ENCODE results near the gene RPS6KA2. TPM values are rescaled to one million over a fixed set of nuclear protein-coding genes. Genes with fewer than 3 reads are reported as not detected.

Gene RPS6KA2
- total RNA-seq, 1 experiment from 2014 or later: 12.3 TPM

- Histone ChIP-seq H2BK120ac (ENCODE audit: low read depth, low read length, poor library complexity, severe bottlenecking) (no peak overlapping the region), H3K27ac (ENCODE audit: insufficient read length, low read depth, low read length) (no peak overlapping the region), H3K9ac (ENCODE audit: extremely low read depth, insufficient read length, low read length) (no peak overlapping the region), H3K4me1 (ENCODE audit: insufficient read depth, low read length) (no peaks in the 10 kb centered on the region), H3K9me3 (ENCODE audit: control insufficient read depth, low read depth, low read length) (no peaks in the 10 kb centered on the region), H2BK20ac (ENCODE audit: low read depth, low read length, poor library complexity, severe bottlenecking) (no peak overlapping the region), H4K20me1 (ENCODE audit: control insufficient read depth, insufficient read depth, insufficient read length) (no peaks in the 10 kb centered on the region), H2BK15ac (ENCODE audit: low read depth, low read length) (no peak overlapping the region), H3K56ac (ENCODE audit: insufficient read length, low read depth, low read length) (no peak overlapping the region), H3K79me1 (ENCODE audit: insufficient read depth, low read depth, low read length, poor library complexity, severe bottlenecking) (no peaks in the 10 kb centered on the region), H3K23ac (ENCODE audit: insufficient read length, low read depth, low read length) (no peak overlapping the region), H3K27me3 (ENCODE audit: insufficient read depth, low read length) (no peaks in the 10 kb centered on the region), H2AFZ (ENCODE audit: low read length) (no peak overlapping the region), H2BK5ac (ENCODE audit: insufficient read length, low read length) (no peak overlapping the region), H3T11ph (ENCODE audit: low read length) (no peak overlapping the region), H3K79me2 (ENCODE audit: insufficient read depth, low read length) (no peaks in the 10 kb centered on the region), H2AK5ac (ENCODE audit: insufficient read length, low read length) (no peak overlapping the region), H3K23me2 (ENCODE audit: insufficient read length, low read depth, low read length, poor library complexity, severe bottlenecking) (no peaks in the 10 kb centered on the region), H3K14ac (ENCODE audit: insufficient read depth, low read length) (no peak overlapping the region; the same call in 1 of the 2 replicates), H3K4ac (ENCODE audit: low read depth, low read length) (no peak overlapping the region), H3K18ac (ENCODE audit: insufficient read length, low read depth, low read length) (no peak overlapping the region), H4K5ac (ENCODE audit: insufficient read length, low read depth, low read length) (no peak overlapping the region), H4K8ac (replicated peaks; ENCODE audit: insufficient read length, low read depth, low read length) (no peak overlapping the region), H2BK12ac (ENCODE audit: insufficient read length, low read depth, low read length) (no peak overlapping the region), H4K91ac (ENCODE audit: insufficient read length, low read depth, low read length) (no peak overlapping the region), H3K4me2 (ENCODE audit: insufficient read depth, insufficient read length, low read length) (no peak overlapping the region)
- H3K4me1 Mint-ChIP-seq: 0 out of 4 replicates have a peak, but pooled peaks cover 0 to 8% of the 10 kb centered on the region in 2 experiments
- H3K36me3 Mint-ChIP-seq (ENCODE audit: insufficient read depth in 1 of 3, low read depth in 3 of 3): peaks cover 12 to 21% (median 15%) of the 10 kb centered on the region in 3 experiments; a peak in 6 of 7 replicates
- TF ChIP-seq CTCF (conservative IDR thresholded peaks at IDR 0.05): no peak
- DNase-seq: no peak
- H3K27me3 Mint-ChIP-seq (ENCODE audit: low read depth): no peaks in the 10 kb centered on the region; the same call in 1 of the 2 replicates
- no peak overlapping the region for H3K4me3 Mint-ChIP-seq
- H3K9me3 Mint-ChIP-seq: no peaks in the 10 kb centered on the region
- peak overlapping the region in 1 of 3 experiments; percentile 11; a peak in 1 of 7 replicates for H3K27ac Mint-ChIP-seq
- WGBS (ENCODE audit: extremely low coverage, insufficient read length, low lambda C conversion rate): no CpG with 5 or more reads among the region's 23 CpGs
Observed at GRCh38 chr6:166498661-166499349, 128.2 kb downstream of the RPS6KA2 start.
